ENCODE results near the gene ZNF598.

ZNF598 gene

DNA sequence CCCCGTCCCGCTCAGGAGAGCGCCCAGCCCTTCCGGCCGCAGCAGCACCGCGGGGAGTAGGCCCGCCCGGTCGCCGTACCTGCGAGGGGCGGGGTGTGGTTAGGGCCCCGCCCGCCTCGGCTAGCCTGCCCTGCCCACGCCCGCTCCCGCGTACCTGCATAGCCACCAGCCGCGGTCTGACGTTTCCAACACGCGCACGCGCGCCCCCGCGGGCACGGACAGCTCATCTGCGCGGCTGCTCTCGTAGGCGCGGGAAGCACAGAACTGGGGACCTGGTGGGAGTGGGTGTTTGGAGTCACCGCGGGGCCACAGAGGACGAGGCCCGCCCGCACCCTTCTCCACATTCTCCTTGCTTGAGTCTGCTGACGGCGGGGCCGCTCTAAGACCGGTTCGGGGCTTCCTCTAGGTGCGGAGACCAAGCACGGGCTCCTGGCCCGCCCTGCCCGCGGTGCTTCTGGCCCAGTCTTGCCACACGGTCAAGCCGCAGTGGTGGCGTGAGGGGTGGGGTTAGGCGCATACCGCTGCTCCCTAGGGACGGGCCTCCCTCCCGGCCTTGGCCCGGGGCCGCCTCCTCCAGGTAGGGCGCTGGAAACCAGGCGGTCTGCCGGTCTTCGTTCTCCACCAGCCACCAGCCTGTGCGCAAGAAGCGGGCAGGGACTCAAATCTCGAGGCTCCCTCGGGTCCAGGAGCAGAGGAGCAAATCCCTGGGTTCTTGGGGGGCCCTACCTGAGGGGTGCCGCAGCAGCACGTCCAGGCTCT lies 30.2 kb downstream of the ZNF598 start:
- Mint-ChIP-seq H3K9me3 (no peaks in the 10 kb centered on the region), H3K36me3 (ENCODE audit: low read depth) (peaks cover 6% of the 10 kb centered on the region), H3K27ac (no peak overlapping the region), H3K4me1 (ENCODE audit: low read depth) (peaks cover 4% of the 10 kb centered on the region), H3K27me3 (ENCODE audit: low read depth) (peaks cover 30% of the 10 kb centered on the region), H3K4me3 (no peak overlapping the region)
- no peak for DNase-seq (ENCODE audit: low spot score)

DNA sequence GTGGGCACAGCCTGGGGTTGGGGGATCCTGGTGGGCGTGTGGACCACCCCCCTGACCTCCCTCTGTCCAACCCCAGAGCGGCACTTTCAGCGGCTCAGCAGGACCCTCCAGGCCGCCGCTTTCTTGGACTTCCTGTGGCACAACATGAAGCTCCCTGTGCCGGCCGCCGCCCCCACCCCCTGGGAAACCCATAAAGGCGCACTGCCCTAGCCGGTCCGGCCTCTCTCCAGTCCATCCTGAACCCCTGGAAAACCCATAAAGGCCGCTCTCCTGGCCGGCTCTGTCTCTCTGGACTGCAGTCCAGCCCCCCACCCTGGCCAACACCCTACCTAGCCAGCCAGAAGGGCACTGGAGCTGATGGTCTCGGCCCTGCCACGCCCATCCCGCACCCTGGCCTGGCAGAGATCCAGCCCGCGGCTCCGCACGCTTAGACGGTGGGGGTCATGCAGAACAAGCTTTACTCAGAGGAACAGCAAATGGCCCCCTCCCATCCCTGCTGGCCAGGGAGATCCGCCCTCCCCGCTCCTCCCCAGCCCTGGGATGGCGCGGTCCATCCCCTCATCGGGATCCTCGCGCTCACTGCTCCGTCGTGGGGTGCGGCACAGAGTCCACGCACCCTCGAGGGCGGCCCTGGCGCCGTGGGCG lies 31.0 kb downstream of the ZNF598 start:
- peaks cover 4% of the 10 kb centered on the region for H3K4me1 Mint-ChIP-seq (ENCODE audit: low read depth)
- H3K36me3 Mint-ChIP-seq (ENCODE audit: low read depth), result peaks cover 6% of the 10 kb centered on the region
- no peak for DNase-seq (ENCODE audit: low spot score)
- H3K27ac Mint-ChIP-seq, result no peak overlapping the region
- peaks cover 30% of the 10 kb centered on the region for H3K27me3 Mint-ChIP-seq (ENCODE audit: low read depth)
- H3K4me3 Mint-ChIP-seq, result no peak overlapping the region
- no peaks in the 10 kb centered on the region for H3K9me3 Mint-ChIP-seq

DNA sequence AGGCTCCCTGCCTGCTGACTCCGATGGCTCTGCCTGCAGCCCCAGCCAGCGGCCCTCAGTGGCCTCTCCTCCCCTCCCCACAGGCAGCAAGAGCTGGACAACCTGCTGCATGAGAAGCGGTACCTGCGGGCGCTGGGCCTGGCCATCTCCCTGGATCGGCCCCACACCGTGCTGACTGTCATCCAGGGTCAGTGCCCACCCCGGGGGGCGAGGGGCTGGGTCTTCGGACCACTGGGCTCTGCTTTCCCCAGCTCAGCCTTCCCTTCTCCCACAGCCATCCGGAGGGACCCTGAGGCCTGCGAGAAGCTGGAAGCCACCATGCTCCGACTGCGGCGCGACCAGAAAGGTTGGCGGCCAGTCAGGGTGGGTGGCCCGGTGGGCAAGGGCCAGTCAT lies 31.7 kb downstream of the ZNF598 start:
- DNase-seq (ENCODE audit: low spot score), result no peak
- Mint-ChIP-seq H3K4me1 (ENCODE audit: low read depth) (peaks cover 5% of the 10 kb centered on the region), H3K27me3 (ENCODE audit: low read depth) (peaks cover 25% of the 10 kb centered on the region), H3K36me3 (ENCODE audit: low read depth) (peaks cover 6% of the 10 kb centered on the region), H3K4me3 (no peak overlapping the region), H3K27ac (no peak overlapping the region), H3K9me3 (no peaks in the 10 kb centered on the region)

DNA sequence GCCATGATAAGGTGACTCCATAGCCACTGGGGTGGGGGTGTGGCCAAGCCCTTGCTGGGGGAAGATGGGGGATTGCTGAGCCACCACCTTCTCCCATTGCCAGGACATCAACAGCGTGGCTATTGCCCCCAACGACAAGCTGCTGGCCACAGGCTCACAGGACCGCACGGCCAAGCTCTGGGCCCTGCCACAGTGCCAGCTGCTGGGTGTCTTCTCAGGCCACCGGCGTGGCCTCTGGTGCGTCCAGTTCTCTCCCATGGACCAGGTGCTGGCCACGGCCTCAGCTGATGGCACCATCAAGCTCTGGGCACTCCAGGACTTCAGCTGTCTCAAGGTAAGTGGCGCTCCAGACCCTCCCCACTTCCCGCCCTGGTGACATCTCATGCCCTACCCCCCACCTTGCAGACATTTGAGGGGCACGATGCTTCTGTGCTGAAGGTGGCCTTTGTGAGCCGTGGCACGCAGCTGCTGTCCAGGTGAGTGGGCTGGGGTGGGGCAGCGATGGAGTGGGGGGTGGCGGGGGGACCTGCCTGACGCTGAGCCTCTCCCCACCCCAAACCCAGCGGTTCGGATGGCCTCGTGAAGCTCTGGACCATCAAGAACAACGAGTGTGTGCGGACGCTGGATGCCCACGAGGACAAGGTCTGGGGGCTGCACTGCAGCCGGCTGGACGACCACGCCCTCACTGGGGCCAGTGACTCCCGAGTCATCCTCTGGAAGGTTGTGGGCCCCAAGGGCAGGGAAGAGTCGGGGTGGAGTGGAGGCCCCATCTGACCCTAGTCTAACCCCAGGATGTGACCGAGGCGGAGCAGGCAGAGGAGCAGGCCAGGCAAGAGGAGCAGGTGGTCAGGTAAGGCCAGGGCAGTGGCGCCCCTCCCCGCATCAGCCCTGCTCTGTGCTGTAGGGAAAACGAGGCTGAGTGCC lies 32.4 kb downstream of the ZNF598 start:
- Mint-ChIP-seq H3K36me3 (ENCODE audit: low read depth) (peaks cover 6% of the 10 kb centered on the region), H3K4me1 (ENCODE audit: low read depth) (peaks cover 8% of the 10 kb centered on the region), H3K27me3 (ENCODE audit: low read depth) (peaks cover 19% of the 10 kb centered on the region), H3K4me3 (no peak overlapping the region), H3K9me3 (no peaks in the 10 kb centered on the region), H3K27ac (no peak overlapping the region)
- DNase-seq (ENCODE audit: low spot score), result no peak

DNA sequence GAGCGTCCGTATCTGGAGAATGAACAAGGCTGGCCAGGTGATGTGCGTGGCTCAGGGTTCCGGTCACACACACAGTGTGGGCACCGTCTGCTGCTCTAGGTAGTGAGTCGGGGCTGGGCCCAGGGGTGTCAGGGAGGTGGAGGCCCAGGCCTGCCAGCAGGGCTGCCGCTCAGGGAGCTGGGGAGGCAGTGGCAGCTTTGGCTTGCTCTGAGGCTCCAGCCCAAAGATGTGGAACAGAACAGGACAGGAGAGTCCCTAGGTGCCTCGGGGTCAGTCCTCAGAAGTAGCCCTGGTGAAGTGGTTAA lies 33.5 kb downstream of the ZNF598 start:
- Mint-ChIP-seq H3K27ac (no peak overlapping the region), H3K4me1 (ENCODE audit: low read depth) (peaks cover 11% of the 10 kb centered on the region), H3K36me3 (ENCODE audit: low read depth) (peaks cover 9% of the 10 kb centered on the region), H3K9me3 (no peaks in the 10 kb centered on the region), H3K4me3 (no peak overlapping the region), H3K27me3 (ENCODE audit: low read depth) (peaks cover 10% of the 10 kb centered on the region)
- no peak for DNase-seq (ENCODE audit: low spot score)

DNA sequence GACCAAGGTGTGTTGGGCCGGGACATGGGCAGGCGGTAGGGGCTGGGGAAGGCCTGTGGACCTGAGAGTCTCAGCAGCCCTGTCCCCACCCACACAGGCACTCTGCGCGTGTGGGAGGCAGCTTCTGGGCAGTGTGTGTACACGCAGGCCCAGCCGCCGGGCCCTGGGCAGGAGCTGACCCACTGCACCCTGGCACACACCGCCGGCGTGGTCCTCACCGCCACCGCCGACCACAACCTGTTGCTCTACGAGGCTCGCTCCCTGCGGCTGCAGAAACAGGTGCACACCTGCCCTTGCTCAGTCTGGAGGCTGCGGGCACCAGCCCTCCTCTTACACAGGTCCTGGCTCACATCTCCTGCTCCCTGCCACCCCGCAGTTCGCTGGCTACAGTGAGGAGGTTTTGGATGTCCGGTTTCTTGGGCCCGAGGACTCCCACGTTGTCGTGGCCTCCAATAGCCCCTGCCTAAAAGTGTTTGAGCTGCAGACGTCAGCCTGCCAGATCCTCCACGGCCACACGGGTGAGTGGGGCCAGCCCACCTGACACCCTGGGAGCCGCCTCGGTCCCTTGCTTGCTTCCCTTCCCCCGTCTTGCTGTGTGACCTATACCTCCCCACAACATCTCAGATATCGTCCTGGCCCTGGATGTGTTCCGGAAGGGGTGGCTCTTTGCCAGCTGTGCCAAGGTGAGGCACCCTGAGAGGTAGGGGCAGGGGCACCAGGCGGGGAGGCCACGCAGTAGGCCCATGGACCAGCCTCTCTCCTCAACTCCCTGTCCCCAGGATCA lies 34.0 kb downstream of the ZNF598 start:
- DNase-seq (ENCODE audit: low spot score), result no peak
- Mint-ChIP-seq H3K4me1 (ENCODE audit: low read depth) (peaks cover 14% of the 10 kb centered on the region), H3K36me3 (ENCODE audit: low read depth) (peaks cover 9% of the 10 kb centered on the region), H3K4me3 (no peak overlapping the region), H3K27me3 (ENCODE audit: low read depth) (peaks cover 5% of the 10 kb centered on the region), H3K27ac (no peak overlapping the region), H3K9me3 (no peaks in the 10 kb centered on the region)

DNA sequence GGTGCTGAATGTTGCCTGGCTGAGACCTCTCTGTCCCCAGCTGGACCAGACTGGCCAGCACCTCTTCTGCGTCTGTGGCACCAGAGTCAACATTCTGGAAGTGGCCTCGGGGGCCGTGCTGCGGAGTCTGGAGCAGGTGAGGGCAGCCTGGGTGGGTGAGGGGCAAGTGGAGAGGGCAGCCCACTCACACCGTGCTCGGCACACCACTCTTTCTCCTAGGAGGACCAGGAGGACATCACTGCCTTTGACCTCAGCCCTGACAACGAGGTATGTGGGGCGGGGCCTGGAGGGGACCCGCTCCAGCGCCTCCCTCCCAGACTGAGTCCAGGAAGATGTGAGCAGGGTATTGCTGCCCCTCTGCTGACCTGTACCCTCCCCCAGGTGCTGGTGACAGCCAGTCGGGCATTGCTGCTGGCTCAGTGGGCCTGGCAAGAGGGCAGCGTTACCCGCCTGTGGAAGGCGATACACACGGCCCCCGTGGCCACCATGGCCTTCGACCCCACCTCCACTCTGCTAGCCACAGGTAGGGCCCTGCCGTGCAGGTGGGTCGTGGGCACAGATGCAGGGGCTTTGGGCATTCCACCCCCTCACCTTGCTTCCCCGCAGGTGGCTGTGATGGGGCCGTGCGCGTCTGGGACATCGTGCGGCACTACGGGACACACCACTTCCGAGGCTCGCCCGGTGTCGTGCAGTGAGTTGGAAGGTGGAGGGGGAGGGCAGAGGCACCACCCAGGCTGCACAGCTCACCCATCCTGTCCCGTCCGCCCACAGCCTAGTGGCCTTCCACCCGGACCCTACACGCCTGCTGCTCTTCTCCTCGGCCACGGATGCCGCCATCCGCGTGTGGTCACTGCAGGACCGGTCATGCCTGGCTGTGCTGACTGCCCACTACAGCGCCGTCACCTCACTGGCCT lies 35.2 kb downstream of the ZNF598 start:
- H3K36me3 Mint-ChIP-seq (ENCODE audit: low read depth), result peaks cover 9% of the 10 kb centered on the region
- H3K27me3 Mint-ChIP-seq (ENCODE audit: low read depth), result no peaks in the 10 kb centered on the region
- no peak for DNase-seq (ENCODE audit: low spot score)

DNA sequence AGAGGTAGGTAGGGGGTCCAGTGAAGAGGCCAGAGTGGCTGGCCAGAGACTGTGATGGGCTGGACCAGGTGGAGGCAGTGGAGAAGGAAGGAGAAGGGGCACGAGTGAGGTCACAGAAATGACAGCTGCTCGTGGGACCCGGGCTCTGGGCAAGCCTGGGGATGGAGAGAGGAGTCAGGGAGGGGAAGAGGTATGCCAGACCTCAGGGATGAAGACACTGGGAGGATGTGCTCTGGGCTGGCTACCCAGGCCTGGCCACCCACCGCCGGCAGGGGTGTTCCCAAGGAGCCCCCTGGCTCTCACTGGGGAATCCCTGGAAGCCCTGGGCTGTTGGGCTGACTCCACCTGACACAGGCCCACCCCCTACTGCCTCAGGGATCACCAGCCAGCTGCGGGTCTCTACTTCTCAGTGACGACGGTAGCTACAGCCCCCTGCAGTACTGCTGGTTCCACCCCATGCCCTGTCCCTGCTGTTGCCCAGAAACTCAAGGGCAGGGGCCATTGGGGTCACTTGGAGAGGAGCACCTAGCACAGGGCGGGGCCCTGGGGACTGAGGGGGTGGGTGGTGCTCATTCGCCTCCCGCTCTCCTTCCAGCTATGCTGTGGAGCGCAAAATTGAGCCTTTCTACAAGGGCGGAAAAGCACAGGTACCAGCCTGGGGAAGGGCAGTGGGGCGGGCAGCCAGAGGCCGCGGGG lies 36.0 kb downstream of the ZNF598 start:
- peaks cover 14% of the 10 kb centered on the region for H3K4me1 Mint-ChIP-seq (ENCODE audit: low read depth)
- DNase-seq (ENCODE audit: low spot score), result no peak
- H3K4me3 Mint-ChIP-seq, result peak overlapping the region; percentile 34
- H3K9me3 Mint-ChIP-seq, result no peaks in the 10 kb centered on the region
- no peaks in the 10 kb centered on the region for H3K27me3 Mint-ChIP-seq (ENCODE audit: low read depth)
- H3K36me3 Mint-ChIP-seq (ENCODE audit: low read depth), result peaks cover 9% of the 10 kb centered on the region
- no peak overlapping the region for H3K27ac Mint-ChIP-seq

More for the DNA sequence above, 35.2 kb downstream of the ZNF598 start:
- Mint-ChIP-seq H3K27ac (no peak overlapping the region), H3K4me3 (no peak overlapping the region), H3K4me1 (ENCODE audit: low read depth) (peaks cover 14% of the 10 kb centered on the region), H3K9me3 (no peaks in the 10 kb centered on the region)

DNA sequence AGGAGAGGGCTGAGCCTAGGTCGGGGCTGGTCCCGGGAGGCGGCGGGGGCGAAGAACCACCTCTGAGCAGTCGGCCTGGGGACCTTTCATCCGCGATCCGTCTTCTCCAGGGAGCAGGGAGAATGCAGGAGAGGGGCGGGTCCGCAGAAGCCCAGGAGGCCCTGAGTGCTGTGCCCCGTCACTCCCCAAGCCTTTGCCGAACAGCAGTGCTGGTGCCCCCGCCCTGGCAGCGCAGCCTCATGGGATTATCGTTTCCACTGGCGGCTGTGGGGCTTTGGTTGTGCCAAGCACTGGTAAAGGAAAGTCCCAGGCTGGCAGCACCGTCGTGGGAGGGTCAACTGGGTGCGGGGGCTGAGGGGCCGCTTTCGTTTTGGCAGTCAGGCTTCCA lies 37.1 kb downstream of the ZNF598 start:
- no peaks in the 10 kb centered on the region for H3K27me3 Mint-ChIP-seq (ENCODE audit: low read depth)
- H3K4me1 Mint-ChIP-seq (ENCODE audit: low read depth), result peaks cover 14% of the 10 kb centered on the region
- no peak for DNase-seq (ENCODE audit: low spot score)
- peak overlapping the region; percentile 97 for H3K4me3 Mint-ChIP-seq
- H3K9me3 Mint-ChIP-seq, result no peaks in the 10 kb centered on the region
- H3K36me3 Mint-ChIP-seq (ENCODE audit: low read depth), result peaks cover 7% of the 10 kb centered on the region
- H3K27ac Mint-ChIP-seq, result peak overlapping the region; percentile 98

DNA sequence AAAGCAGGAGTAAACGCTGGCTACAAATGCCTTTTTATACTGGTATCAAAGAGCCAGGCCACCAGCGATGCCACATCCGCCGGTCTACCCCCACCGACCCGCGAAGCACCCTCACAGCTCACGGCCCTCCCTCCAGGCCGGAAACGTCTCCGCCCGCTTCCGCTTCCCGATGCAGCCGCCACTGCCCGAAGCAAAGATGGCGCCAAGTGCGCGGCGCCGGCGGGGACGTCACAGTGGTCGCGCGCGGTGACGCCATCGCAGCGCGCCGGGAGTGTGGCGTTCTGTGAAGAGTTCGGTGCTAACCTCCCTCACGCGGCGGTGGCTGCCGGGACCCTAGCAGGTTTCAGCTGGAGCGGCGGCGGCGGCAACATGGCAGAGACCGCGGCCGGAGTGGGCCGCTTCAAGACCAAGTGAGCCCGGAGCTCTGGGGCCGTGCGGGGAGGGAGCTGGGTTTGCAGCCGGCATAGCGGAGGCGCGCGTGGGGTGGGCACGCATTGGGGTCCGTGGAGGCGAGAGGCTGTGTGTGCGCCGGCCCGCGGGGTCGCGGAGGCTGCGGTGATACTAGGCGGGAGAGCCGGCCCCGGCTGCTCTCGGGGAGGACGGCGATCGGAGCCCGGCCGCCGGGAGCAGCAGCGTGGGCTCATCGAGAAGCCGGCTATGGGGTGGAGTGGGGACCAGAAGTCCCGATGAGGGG lies 37.7 kb downstream of the ZNF598 start, which contains the start of gene TBL3:
TBL3 (plus strand) TSS at position 258 of the 694 bp plus-strand sequence; CDS start at position 370, 112 bp downstream.
- Mint-ChIP-seq H3K9me3 (no peaks in the 10 kb centered on the region), H3K4me1 (ENCODE audit: low read depth) (peaks cover 14% of the 10 kb centered on the region), H3K27me3 (ENCODE audit: low read depth) (no peaks in the 10 kb centered on the region), H3K27ac (peak within 1 kb of the TSS; percentile 98), H3K4me3 (peak within 1 kb of the TSS; percentile 97), H3K36me3 (ENCODE audit: low read depth) (peaks cover 6% of the 10 kb centered on the region)
- peak; percentile 98 for DNase-seq (ENCODE audit: low spot score)

DNA sequence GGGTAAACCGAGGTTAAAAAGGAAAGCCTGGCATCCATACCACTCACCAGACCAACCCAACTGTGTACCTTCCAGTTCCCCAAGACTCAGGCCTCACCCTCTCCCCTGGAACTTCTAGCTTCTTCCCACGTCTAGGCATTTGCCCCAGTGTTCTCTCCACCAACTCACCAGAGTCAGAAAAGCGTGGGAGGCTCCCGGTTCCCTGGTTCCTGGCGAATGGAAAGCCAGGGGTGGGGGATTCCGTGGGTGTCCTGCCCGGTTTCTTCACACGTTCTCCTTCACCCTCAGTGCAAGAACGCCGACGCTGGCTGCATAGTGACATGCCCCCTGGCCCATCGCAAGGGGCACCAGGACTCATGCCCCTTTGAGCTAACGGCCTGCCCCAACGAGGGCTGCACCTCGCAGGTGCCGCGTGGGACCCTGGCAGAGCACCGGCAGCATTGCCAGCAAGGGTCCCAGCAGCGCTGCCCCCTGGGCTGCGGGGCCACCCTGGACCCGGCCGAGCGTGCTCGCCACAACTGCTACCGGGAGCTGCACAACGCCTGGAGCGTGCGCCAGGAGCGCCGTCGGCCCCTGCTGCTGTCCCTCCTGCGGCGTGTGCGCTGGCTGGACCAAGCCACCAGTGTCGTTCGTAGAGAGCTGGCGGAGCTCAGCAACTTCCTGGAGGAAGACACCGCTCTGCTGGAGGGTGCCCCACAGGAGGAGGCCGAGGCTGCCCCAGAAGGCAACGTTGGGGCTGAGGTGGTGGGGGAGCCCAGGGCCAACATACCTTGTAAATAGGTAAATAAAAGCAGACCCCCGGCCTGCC lies 41.3 kb downstream of the ZNF598 start:
- peaks cover 13% of the 10 kb centered on the region for H3K36me3 Mint-ChIP-seq (ENCODE audit: low read depth)
- peaks cover 23% of the 10 kb centered on the region for H3K4me1 Mint-ChIP-seq (ENCODE audit: low read depth)
- no peak for DNase-seq (ENCODE audit: low spot score)
- H3K27me3 Mint-ChIP-seq (ENCODE audit: low read depth), result no peaks in the 10 kb centered on the region
- no peaks in the 10 kb centered on the region for H3K9me3 Mint-ChIP-seq
- H3K4me3 Mint-ChIP-seq, result no peak overlapping the region
- H3K27ac Mint-ChIP-seq, result no peak overlapping the region

Data from T-helper 2 cell treated with Interferon-gamma antibody and Interleukin-4, amounts not matched to agents 5 μg/mL and 100 μg/mL, for 36 hours (primary cell).